ENCODE data around the gene UBE2E2. TPM values are rescaled to one million over a fixed set of nuclear protein-coding genes. Genes with fewer than 3 reads are reported as not detected.

The UBE2E2 gene
- total RNA-seq, 1 donor from 2014 or later: 38.3 TPM

DNA sequence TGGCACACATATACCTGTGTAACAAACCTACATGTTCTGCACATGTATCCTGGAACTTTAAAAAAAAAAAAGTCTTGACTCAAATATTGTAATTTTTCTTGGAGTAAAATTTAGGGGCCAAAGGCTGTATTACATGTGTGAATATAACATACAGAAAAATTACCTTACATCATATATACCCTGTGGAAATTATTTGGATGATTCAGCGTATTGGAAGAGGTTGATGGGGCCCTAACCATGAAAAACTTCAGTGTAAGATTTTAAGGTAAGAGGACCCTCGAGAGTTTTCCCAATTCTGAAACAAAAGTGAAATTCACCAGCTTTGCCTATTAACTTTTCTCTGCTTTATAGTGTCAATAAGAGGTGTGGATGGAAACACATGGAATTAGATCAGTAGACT, 56.4 kb downstream of the UBE2E2 start:
- ATAC-seq: no peak
- intact Hi-C loops (cut with micrococcal nuclease): loop anchor here (10.0 kb wide), 1 partner anchor 855 kb away; no protein-coding TSS in a partner anchor

DNA sequence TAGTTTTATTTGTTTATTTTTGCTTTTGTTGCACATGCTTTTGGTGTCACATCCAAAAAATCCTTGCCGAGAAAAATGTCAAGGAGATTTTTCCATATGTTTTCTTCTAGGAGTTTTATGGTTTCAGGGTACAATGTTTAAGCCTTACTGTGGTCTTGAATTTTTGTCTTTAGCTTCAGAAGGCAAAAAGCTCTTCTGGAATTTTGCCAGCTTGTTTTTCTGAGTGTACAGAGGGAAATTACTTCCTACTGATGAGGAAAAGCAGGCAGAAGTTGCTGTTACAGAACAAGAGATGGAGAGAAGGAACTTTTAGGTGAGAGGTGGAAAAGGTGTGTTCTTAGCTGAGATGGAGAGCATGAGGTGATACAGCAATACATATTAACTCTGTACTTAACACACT, 59.6 kb downstream of the UBE2E2 start:
- no peak for ATAC-seq
- DNase-seq: no peak
- intact Hi-C loops (cut with micrococcal nuclease): no loop called here

More for the DNA sequence above, 56.4 kb downstream of the UBE2E2 start:
- DNase-seq: no peak

DNA sequence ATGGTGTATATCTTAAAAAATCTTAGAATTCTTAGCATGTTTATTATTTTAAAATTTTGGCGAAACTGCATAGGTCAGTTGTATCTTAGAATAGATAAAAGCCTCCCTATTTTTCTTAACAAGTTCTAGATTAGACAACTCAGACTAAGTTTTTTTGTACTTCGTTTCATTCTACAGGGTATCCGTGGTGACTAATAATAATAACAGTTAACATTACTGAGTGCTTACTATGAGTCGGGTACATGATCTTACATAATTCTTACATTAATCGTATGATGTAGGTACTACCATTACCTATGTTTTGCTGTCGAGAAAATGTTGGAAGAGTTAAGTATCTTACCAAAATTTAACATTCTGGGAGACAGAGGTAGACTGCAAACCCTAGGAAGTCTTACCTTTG, 60.7 kb downstream of the UBE2E2 start:
- intact Hi-C loops (cut with micrococcal nuclease): no loop called here
- no peak for DNase-seq
- no peak for ATAC-seq

DNA sequence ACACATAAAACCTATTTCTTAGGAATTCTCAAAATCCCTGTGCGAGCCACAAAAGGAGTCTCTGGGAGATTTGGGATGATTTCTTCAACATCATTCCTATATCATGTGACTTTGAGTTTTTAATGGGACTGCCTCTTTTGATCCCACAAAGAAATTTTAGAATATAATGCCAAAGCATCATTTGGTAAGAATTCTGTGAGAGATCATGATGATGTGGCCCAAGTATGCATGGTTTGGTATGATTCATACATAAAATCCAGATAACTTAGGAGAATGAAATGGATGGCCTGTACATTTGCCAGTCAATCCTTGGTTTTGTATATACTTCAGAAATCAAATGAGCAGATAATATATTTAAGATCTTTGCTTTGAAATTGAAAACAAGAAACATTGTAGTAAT, 61.3 kb downstream of the UBE2E2 start:
- intact Hi-C loops (cut with micrococcal nuclease): no loop called here
- no peak for DNase-seq
- no peak for ATAC-seq

DNA sequence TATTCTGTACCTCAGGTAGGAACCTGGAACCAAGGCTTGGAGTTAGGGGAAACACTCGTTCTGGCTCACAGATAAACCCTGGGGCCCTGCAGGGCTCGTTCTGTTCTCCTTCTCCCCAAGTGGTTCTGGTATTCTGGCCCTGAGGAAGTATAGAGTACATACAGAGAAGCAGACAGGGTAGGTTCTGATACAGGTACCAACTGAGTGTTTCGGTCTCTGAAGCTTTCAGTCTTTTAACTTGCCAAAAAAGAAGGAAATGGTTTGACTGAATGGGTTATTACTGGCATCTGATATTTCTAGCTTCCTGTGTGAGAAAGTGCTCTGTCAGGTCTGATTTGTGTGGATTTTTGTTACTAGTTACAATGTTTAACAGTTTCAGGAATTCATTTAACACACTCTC, 67.3 kb downstream of the UBE2E2 start:
- intact Hi-C loops (cut with micrococcal nuclease): no loop called here
- ATAC-seq (no peak), DNase-seq (no peak)

DNA sequence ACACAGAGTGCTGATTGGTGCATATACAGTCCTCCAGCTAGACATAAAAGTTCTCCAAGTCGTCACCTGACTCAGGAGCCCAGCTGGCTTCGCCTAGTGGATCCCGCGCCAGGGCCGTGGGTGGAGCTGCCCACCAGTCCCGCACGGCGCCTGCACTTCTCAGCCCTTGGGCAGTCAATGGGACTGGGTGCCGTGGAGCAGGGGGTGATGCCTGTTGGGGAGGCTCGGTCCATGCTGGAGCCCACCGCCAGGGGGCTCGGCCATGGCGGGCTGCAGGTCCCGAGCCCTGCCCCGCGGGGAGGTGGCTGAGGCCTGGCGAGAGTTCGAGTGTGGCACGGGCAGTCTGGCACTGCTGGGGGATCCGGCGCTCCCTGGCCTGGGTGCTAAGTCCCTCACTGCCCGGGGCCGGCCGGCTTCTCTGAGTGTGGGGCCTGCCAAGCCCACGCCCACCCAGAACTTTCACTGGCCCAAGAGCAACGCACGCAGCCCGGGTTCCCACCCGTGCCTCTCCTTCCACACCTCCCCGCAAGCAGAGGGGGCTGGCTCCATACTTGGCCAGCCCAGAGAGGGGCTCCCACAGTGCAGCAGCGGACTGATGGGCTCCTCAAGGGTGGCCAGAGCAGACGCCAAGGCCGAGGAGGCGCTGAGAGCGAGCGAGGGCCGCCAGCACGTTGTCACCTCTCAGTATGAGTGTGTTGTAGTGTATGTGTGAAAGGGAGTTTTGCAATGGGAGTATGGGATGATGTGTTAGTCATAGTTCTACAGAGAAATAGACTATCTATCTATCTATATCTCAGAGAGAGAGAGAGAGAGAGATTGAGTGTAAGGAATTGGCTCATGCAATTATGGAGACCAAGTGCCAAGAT, 69.0 kb downstream of the UBE2E2 start:
- ATAC-seq: no peak
- no peak for DNase-seq
- intact Hi-C loops (cut with micrococcal nuclease): no loop called here

DNA sequence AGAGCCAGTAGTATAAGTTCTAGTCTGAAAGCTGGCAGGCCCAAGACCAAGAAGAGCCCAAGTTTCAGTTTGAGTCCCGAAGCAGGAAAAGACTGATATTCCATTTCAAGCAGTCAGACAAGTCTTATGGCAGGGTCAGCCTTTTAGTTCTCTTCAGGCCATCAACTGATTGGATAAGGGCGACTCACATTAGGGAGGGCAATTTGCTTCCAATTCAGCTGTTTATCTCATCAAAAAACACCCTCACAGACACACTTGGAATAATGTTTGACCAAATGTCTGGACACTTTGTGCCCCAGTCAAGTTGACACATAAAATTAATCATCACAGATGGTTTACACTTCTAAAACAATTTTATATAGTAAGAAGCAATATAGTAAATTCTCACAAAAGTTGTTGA, 69.7 kb downstream of the UBE2E2 start:
- DNase-seq (no peak), ATAC-seq (no peak)

DNA sequence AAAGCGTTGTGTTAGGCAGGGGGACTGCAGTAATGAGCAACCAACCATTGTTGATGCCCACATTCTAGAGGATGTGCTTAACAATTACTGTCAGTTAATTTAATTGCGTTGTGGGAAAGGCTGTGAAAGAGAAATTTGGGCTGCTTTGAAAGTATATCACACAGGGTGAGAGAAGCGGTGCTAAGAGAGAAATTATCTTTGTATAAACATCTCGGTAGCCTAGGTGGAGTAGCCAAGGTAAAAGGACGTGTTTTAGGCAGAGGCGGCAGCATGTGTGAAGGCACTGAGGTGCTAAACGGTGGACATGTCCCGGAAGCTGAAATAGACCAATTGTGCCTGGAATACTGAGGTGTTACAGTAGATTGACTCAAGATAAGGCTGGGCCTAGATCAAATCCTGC, 71.9 kb downstream of the UBE2E2 start:
- DNase-seq: no peak
- no peak for ATAC-seq
- intact Hi-C loops (cut with micrococcal nuclease): no loop called here

More for the DNA sequence above, 69.7 kb downstream of the UBE2E2 start:
- intact Hi-C loops (cut with micrococcal nuclease): no loop called here

DNA sequence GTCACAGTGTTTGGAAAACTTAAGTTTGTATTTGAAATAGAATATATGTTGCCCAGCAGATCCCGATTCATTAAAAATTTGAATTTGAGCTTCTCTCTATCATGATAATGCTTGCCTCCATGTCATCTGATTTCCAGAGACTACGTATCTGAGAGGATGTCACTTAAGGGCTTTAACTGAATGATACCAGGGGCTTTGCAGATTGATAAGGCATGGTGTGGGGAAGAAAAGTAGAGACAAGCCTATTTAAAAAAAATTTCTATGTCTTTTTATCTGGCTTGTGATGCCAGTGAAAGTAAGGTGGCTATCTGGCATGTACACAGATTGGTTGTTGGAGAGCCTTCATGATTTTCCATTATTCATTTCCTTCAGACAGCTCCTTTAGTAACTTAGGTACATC, 72.7 kb downstream of the UBE2E2 start:
- DNase-seq: no peak
- intact Hi-C loops (cut with micrococcal nuclease): no loop called here

DNA sequence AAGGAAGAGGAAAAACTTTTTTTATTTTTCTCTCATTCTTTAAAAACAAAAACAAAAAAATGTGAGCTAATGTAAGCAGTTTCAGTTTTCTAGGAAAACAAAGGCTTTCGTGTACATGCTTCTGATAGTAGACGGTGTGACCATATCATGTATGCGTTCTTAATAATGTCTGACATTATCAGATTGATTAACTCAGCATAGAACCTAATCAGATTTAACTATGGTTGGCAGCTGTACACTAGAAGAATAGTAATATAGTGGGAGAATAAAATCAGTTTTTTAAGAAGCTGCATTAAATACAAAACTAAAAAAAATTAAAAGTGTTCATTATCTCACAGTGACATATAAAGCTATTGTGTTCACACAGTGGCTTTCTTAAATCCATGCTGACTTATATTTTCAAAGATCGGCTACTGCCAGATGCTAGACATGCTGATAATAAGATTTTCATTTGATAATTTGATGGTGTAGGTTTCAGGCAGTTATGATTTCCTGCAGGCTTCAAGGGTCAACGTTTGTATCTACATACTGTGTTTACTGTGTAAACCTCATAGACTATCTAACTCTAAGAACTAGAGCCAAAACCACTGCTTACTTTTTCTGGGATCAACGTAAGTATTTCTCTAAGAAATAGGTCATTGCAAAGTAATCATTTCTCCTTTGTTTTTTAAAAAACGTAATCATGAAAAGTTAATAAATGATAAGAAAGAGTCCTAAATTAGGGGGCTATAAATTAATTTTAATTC, 74.0 kb downstream of the UBE2E2 start:
- intact Hi-C loops (cut with micrococcal nuclease): no loop called here
- ATAC-seq (no peak), DNase-seq (no peak)

More for the DNA sequence above, 72.7 kb downstream of the UBE2E2 start:
- ATAC-seq: no peak

DNA sequence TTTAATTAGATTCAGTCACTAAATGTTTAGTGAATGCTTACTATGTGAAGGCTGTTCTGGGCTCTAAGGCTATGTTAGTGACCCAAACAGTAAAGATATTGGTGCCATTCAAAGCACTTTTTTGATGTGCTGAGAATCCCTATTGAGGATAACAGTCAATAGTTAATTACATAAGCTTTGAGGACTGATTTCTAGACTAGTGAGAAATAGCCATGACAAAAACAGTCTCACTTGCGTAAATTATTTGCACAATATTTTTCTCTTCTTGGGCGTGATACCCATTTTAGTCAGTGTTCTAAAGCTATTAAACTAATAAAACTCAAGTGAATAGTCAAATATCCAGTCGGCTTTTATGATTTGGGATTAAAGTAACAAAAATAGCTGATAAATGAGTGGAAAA, 74.6 kb downstream of the UBE2E2 start:
- no peak for ATAC-seq
- intact Hi-C loops (cut with micrococcal nuclease): no loop called here
- no peak for DNase-seq

DNA sequence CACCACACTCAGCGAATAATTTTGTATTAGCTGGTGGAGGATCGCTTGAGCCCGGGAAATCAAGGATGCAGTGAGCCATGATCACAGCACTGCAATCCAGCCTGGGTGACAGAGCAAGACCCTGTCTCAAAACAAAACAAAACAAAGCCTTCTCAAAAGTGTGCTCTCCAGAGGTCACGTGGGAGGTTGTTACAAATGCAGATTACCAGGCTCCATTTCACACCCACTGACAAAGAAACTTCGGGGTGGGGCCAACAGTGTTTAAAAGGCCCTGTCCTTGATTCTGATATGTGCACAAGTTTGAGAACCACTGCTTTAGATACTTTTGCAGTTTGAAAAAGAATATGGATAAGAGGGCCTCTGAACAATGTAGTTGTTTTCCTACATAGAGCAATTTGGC, 80.5 kb downstream of the UBE2E2 start:
- intact Hi-C loops (cut with micrococcal nuclease): no loop called here
- no peak for ATAC-seq
- DNase-seq: no peak

DNA sequence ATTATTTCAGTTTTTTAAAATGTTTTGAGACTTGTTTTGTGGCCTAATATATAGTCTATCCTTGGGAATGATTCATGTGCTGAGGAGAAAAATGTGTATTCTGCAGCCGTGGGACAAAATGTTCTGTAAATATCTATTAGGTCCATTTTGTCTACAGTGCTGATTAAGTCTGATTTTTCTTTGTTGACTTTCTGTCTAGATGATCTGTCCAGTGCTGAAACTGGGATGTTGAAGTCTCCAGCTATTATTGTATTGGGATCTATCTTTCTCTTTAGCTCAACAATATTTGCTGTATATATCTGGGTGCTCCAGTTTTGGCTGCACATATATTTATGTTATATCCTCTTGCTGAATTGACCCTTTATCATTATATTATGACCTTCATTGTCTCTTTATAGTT, 85.2 kb downstream of the UBE2E2 start:
- ATAC-seq (no peak), DNase-seq (no peak)
- intact Hi-C loops (cut with micrococcal nuclease): no loop called here

DNA sequence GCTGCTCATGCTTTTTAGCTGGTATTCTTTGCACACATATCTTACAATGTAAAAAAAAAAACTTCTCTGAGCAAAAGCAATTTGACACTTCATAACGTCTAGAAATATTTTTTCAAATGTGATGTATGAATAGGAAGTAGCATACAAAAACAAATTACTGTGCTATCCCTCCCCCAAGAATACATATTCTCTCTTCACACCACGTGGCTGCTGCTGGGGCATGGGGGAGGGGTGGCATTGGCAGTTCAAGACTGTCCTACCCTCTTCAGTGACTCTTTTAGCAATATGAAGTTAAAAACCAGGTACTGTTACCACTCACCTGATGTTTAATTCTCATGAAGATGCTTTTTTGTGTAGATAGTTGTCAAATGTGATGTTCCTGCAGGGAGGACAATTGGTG, 85.6 kb downstream of the UBE2E2 start:
- no peak for ATAC-seq
- DNase-seq: no peak
- intact Hi-C loops (cut with micrococcal nuclease): no loop called here

DNA sequence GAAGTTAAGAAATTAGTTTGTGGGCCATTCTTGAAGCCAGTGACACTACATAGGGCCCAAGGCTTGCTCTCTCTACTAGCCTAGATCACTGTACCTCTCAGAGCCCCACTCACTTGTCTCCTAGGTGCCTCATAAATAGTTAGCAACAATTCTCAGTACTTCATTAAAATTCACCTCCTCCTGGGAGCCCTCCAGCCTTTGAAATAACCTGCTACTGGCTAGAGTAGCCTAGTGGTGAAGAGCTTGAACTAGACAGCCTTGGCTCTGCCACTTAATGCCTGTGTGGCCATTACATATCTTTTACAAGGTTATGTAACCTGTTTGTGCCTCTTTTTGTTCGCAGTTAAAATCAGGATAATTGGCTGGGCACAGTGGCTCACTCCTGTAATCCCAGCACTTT, 89.3 kb downstream of the UBE2E2 start:
- no peak for ATAC-seq
- intact Hi-C loops (cut with micrococcal nuclease): no loop called here
- no peak for DNase-seq

DNA sequence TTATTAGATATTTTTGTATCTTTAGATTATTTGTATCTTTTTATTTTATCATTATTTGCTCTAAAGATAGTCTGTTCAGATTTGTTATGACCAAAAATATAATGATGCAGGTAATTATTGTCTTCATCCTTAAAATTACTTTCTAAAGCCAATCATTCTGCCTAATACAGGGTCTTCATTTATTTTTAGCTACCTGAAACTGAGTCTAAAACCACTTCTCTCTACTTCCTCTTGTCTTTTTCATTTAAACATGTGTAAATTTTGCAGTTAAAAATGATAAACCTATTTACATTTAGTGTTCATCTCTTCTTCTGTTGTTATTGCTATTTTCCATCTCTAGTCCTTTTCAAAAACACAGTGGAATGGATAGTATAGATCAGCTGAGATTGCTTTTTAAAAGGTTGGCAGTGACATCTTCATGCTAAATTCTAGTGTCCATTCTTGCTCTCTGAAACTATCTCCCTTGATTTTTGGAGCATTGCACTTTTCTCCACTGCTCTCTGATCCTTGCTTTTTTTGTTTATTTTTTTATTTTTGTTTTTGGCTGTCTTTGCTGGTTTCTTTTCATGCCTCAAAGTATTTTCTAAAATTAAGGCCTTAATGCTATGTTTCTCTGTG, 91.8 kb downstream of the UBE2E2 start:
- no peak for DNase-seq
- intact Hi-C loops (cut with micrococcal nuclease): no loop called here
- ATAC-seq: no peak

DNA sequence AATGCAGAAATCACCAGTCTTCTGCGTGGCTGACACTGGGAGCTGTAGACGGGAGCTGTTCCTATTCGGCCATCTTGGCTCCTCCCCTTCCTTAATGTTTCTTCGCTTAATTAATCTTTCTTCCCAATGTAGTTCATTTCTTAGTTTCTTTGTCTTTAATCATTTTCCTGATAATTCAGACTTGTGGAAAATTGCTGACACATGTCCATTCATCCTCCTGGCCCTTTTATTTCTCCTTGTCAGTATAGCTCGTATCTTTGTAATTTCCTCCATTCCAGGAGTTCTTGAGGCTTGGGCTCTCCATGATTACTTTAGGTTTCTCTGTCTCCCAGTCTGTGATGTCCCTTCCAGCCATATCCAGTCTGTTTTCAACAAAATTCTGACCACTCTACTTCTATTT, 98.7 kb downstream of the UBE2E2 start:
- intact Hi-C loops (cut with micrococcal nuclease): no loop called here
- no peak for ATAC-seq
- DNase-seq: no peak

DNA sequence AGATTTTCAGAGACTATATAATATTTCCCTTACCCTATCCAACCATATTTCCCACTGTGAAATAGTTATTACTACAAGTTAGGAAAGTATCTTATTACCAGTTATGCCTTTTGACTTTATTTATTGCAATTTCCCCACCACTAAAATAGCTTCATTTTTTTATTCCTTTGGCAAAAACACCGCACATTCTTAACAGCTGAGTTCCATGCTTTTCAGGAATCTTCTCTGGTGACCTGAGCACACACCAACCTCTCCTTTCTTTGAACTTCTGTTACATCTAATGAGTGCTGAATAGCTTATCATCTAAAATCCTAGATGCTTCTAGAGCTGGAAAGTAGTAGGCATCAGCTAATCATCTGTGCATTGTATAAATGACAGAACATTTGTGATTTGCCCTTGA, 99.1 kb downstream of the UBE2E2 start:
- DNase-seq (no peak), ATAC-seq (no peak)
- intact Hi-C loops (cut with micrococcal nuclease): no loop called here

DNA sequence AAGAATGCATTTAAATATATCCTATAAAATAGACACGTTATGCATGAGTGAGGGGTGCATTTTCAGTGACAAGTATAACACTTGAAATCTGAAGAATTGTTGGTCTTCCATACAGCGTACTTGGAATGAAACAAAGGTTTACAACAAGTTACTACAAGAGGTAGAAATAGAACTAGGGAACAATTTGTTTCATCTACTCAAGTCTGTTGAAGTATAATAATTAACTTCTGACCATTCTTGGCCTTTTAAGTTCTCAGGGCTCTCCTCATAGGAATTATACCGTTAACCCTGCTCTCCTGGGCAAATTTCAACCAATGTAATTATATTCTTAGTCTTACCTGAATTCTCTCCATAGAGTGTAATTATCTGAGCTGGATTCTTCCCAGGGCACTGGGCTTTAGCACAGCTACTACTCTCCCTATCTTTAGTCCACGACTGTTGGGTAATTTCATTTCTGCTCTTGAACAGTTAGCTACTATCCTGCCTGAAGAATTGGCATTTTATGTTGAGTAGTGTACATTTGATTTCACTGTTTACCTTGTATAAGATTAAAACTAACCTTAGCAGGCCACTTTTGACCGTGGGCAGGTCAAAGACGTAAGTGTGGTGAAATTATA, 100.6 kb downstream of the UBE2E2 start:
- intact Hi-C loops (cut with micrococcal nuclease): no loop called here
- peak; percentile 77 for ATAC-seq
- DNase-seq: no peak

DNA sequence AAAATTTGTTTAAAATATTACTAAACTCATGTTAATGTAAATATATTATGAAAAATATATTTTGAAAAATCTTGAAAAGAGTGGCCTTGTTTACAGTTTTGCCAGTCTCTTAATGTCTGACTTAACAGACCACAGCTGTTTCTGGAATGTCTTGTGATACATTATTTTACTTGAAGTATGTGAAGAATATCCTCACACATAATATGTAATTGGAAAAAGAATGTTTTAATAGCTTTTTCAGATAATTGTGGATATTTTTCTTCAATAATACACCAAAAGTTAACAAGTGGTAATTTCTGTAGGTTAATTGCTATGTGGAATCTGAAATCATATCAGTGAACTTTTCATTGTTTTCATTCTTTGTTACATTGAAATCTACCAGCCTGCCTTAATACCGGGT, 101.3 kb downstream of the UBE2E2 start:
- ATAC-seq (no peak), DNase-seq (no peak)
- intact Hi-C loops (cut with micrococcal nuclease): no loop called here
